Measurements from ENCODE around the gene TMEM229B. TPM values are rescaled to one million over a fixed set of nuclear protein-coding genes. Genes with fewer than 3 reads are reported as not detected.

The TMEM229B gene
- polyA plus RNA-seq, 1 of the 3 experiments (the other 2 are of a cell fraction) = 0.16 TPM

GRCh38 chr14:67491741-67492507 is 3.4 kb upstream of the TMEM229B start:
- H3K9ac ChIP-seq = no peak overlapping the region
- H3K79me2 ChIP-seq (ENCODE audit: insufficient read depth) = no peaks in the 10 kb centered on the region
- TF ChIP-seq FOXJ3 (CRISPR knock-in tag; IDR thresholded peaks at IDR 0.05) = no peak
- 0 out of 2 replicates have a peak, but pooled peaks have one; percentile 10 for TF ChIP-seq GATA2 (CRISPR knock-in tag; IDR thresholded peaks at IDR 0.05)
- no peak for TF ChIP-seq RAD21 (IDR thresholded peaks at IDR 0.05; ENCODE audit: low read length)
- TF ChIP-seq CHD2 (IDR thresholded peaks at IDR 0.05; ENCODE audit: low read length, partially characterized antibody) = no peak
- TF ChIP-seq EP300 (IDR thresholded peaks at IDR 0.05; ENCODE audit: borderline replicate concordance in 1 of 2, low read depth in 1 of 2, low read length in 1 of 2) = 0 out of 4 replicates have a peak, but pooled peaks of 1 of the 2 experiments have one; percentile 12
- TF ChIP-seq IRF3 (IDR thresholded peaks at IDR 0.05; ENCODE audit: low read depth, low read length) = no peak
- TF ChIP-seq RCOR1 (IDR thresholded peaks at IDR 0.05; ENCODE audit: low read length) = no peak
- no peak for TF ChIP-seq NFIC (IDR thresholded peaks at IDR 0.05; ENCODE audit: borderline replicate concordance)
- no peak for TF ChIP-seq EZH2phosphoT487 (IDR thresholded peaks at IDR 0.05; ENCODE audit: borderline replicate concordance, low read depth)
- no peak for TF ChIP-seq YY1 (IDR thresholded peaks at IDR 0.05; ENCODE audit: low read depth)
- TF ChIP-seq USF2 (IDR thresholded peaks at IDR 0.05; ENCODE audit: borderline replicate concordance, low read depth, low read length) = no peak
- peak; percentile 82 for TF ChIP-seq REST (IDR thresholded peaks at IDR 0.05; ENCODE audit: low read depth, low read length)
- TF ChIP-seq GABPA (IDR thresholded peaks at IDR 0.05; ENCODE audit: low read depth) = no peak
- no peak for TF ChIP-seq POLR2AphosphoS5 (IDR thresholded peaks at IDR 0.05; ENCODE audit: low read depth, low read length)
- no peak for TF ChIP-seq ZBTB33 (IDR thresholded peaks at IDR 0.05; ENCODE audit: borderline replicate concordance, low read depth)
- TF ChIP-seq RXRA (IDR thresholded peaks at IDR 0.05; ENCODE audit: borderline replicate concordance, low read depth) = no peak
- no peak for TF ChIP-seq JUND (IDR thresholded peaks at IDR 0.05)
- TF ChIP-seq MXI1 (IDR thresholded peaks at IDR 0.05; ENCODE audit: low read depth, low read length) = peak; percentile 46; the same call in 1 of the 2 replicates
- no peak for TF ChIP-seq ELF1 (IDR thresholded peaks at IDR 0.05)
- no peaks in the 10 kb centered on the region for H3K36me3 ChIP-seq (replicated peaks in 1 of 2; ENCODE audit: control insufficient read depth in 1 of 2, insufficient read depth in 2 of 2, low read length in 1 of 2)
- no peaks in the 10 kb centered on the region; the same call in 1 of the 2 replicates for H3K27me3 ChIP-seq (ENCODE audit: insufficient read depth)
- no peak overlapping the region for H3K4me2 ChIP-seq
- H4K20me1 ChIP-seq (ENCODE audit: insufficient read depth) = no peaks in the 10 kb centered on the region
- no peak overlapping the region for H2AFZ ChIP-seq (ENCODE audit: low read depth)
- no peak overlapping the region for H3K4me3 ChIP-seq (ENCODE audit: low read depth in 2 of 2, low read length in 1 of 2)
- CTCF ChIA-PET = interaction anchor here (1.0 to 3.3 kb wide), 7 partner anchors 30 to 213 kb away, joined by 3 to 18 read pairs (median 5); partner anchors contain the start of gene ATP6V1D
- peak overlapping the region in 1 of 2 experiments; percentile 39; a peak in 2 of 4 replicates for H3K27ac ChIP-seq (ENCODE audit: low read depth in 2 of 2, low read length in 1 of 2)
- POLR2A ChIA-PET = interaction anchor here (0.5 kb wide), 1 partner anchor 40 kb away, joined by 3 read pairs; no protein-coding TSS in a partner anchor
- no peaks in the 10 kb centered on the region for H3F3A ChIP-seq (replicated peaks; ENCODE audit: insufficient read depth)
- peak; percentile 73 for DNase-seq
- H3K9me3 ChIP-seq = no peaks in the 10 kb centered on the region
- peaks cover 0 to 17% of the 10 kb centered on the region in 2 experiments; a peak in 1 of 4 replicates for H3K4me1 ChIP-seq (ENCODE audit: control insufficient read depth in 1 of 2, insufficient read depth in 2 of 2, low read depth in 1 of 2, low read length in 1 of 2)
- no peaks in the 10 kb centered on the region for H3K9me2 ChIP-seq
- WGBS (ENCODE audit: low lambda C conversion rate) = 19% methylated on average over 6 of the region's 9 CpGs

Measured in SK-N-SH (cell line).